ENCODE measurements around the gene MLLT3.

Gene MLLT3

GRCh38 chr9:20597862-20598261 lies 24.4 kb downstream of the MLLT3 start:
- Histone ChIP-seq H3K27me3 (ENCODE audit: low read length) (no peaks in the 10 kb centered on the region), H3K9me2 (replicated peaks; ENCODE audit: insufficient read depth, low read length) (no peaks in the 10 kb centered on the region), H3K4me3 (ENCODE audit: insufficient read depth, low read length, poor library complexity, severe bottlenecking) (no peak overlapping the region), H3K9me3 (ENCODE audit: insufficient read depth, low read length) (no peaks in the 10 kb centered on the region), H3F3A (ENCODE audit: insufficient read depth) (no peaks in the 10 kb centered on the region), H3K79me2 (ENCODE audit: insufficient read depth, low read length) (no peaks in the 10 kb centered on the region), H3K27ac (ENCODE audit: low read depth, low read length) (no peak overlapping the region), H3K4me2 (ENCODE audit: low read depth, low read length, poor library complexity, severe bottlenecking) (no peak overlapping the region), H2AFZ (ENCODE audit: low read depth, low read length, severe bottlenecking) (no peak overlapping the region), H3K36me3 (ENCODE audit: low read length) (no peaks in the 10 kb centered on the region), H4K20me1 (ENCODE audit: low read depth, low read length) (peaks cover 7% of the 10 kb centered on the region), H3K9ac (ENCODE audit: low read length) (no peak overlapping the region)
- no peak for TF ChIP-seq EZH2phosphoT487 (conservative IDR thresholded peaks at IDR 0.05; ENCODE audit: low read length)
- TF ChIP-seq, protein P1, sequence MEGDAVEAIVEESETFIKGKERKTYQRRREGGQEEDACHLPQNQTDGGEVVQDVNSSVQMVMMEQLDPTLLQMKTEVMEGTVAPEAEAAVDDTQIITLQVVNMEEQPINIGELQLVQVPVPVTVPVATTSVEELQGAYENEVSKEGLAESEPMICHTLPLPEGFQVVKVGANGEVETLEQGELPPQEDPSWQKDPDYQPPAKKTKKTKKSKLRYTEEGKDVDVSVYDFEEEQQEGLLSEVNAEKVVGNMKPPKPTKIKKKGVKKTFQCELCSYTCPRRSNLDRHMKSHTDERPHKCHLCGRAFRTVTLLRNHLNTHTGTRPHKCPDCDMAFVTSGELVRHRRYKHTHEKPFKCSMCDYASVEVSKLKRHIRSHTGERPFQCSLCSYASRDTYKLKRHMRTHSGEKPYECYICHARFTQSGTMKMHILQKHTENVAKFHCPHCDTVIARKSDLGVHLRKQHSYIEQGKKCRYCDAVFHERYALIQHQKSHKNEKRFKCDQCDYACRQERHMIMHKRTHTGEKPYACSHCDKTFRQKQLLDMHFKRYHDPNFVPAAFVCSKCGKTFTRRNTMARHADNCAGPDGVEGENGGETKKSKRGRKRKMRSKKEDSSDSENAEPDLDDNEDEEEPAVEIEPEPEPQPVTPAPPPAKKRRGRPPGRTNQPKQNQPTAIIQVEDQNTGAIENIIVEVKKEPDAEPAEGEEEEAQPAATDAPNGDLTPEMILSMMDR (IDR thresholded peaks at IDR 0.05; ENCODE audit: insufficient read depth, low read length, poor library complexity, severe bottlenecking): no peak

- no peak overlapping the region for H2AFZ ChIP-seq (ENCODE audit: low read depth, low read length, severe bottlenecking)
- H4K20me1 ChIP-seq (ENCODE audit: low read depth, low read length): peaks cover 4% of the 10 kb centered on the region
- no peaks in the 10 kb centered on the region for H3K79me2 ChIP-seq (ENCODE audit: insufficient read depth, low read length)
- H3F3A ChIP-seq (ENCODE audit: insufficient read depth): no peaks in the 10 kb centered on the region
- no peak for TF ChIP-seq EZH2phosphoT487 (conservative IDR thresholded peaks at IDR 0.05; ENCODE audit: low read length)
- TF ChIP-seq, protein P1 (IDR thresholded peaks at IDR 0.05; ENCODE audit: insufficient read depth, low read length, poor library complexity, severe bottlenecking): no peak
- no peaks in the 10 kb centered on the region for H3K9me3 ChIP-seq (ENCODE audit: insufficient read depth, low read length)
- H3K27ac ChIP-seq (ENCODE audit: low read depth, low read length): no peak overlapping the region
- H3K4me3 ChIP-seq (ENCODE audit: insufficient read depth, low read length, poor library complexity, severe bottlenecking): no peak overlapping the region
- no peak overlapping the region for H3K9ac ChIP-seq (ENCODE audit: low read length)
- H3K9me2 ChIP-seq (replicated peaks; ENCODE audit: insufficient read depth, low read length): no peaks in the 10 kb centered on the region
- no peak overlapping the region for H3K4me2 ChIP-seq (ENCODE audit: low read depth, low read length, poor library complexity, severe bottlenecking)
- no peaks in the 10 kb centered on the region for H3K36me3 ChIP-seq (ENCODE audit: low read length)
- no peaks in the 10 kb centered on the region for H3K27me3 ChIP-seq (ENCODE audit: low read length)
These were observed 27.7 kb downstream of the MLLT3 start for GRCh38 chr9:20594608-20595007.

DNA sequence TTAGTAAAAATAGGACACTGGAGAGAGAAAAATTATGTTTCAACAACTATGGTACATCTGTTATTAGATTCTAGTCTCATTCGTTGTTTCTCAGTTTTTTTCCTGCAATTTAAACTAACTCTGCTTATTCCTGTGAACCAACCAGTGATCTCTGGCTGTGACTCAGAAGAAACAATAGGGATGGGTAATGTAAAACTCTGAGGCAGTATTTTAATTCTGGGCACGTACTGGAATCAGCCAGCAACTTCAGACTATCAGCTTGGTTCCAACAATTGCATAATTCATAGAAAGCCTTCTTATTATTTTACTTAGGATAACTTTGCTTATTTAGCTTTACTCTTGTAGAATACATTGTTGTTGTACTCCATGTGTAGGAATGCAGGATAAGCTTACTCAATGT lies 28.8 kb downstream of the MLLT3 start:
- no peaks in the 10 kb centered on the region for H3F3A ChIP-seq (ENCODE audit: insufficient read depth)
- no peak overlapping the region for H2AFZ ChIP-seq (ENCODE audit: low read depth, low read length, severe bottlenecking)
- peaks cover 4% of the 10 kb centered on the region for H4K20me1 ChIP-seq (ENCODE audit: low read depth, low read length)
- H3K4me3 ChIP-seq (ENCODE audit: insufficient read depth, low read length, poor library complexity, severe bottlenecking): no peak overlapping the region
- no peak overlapping the region for H3K4me2 ChIP-seq (ENCODE audit: low read depth, low read length, poor library complexity, severe bottlenecking)
- TF ChIP-seq, protein P1 (IDR thresholded peaks at IDR 0.05; ENCODE audit: insufficient read depth, low read length, poor library complexity, severe bottlenecking): no peak
- no peak for TF ChIP-seq EZH2phosphoT487 (conservative IDR thresholded peaks at IDR 0.05; ENCODE audit: low read length)
- H3K9me3 ChIP-seq (ENCODE audit: insufficient read depth, low read length): no peaks in the 10 kb centered on the region
- H3K27ac ChIP-seq (ENCODE audit: low read depth, low read length): no peak overlapping the region
- H3K9ac ChIP-seq (ENCODE audit: low read length): no peak overlapping the region
- no peaks in the 10 kb centered on the region for H3K36me3 ChIP-seq (ENCODE audit: low read length)
- no peaks in the 10 kb centered on the region for H3K79me2 ChIP-seq (ENCODE audit: insufficient read depth, low read length)
- H3K27me3 ChIP-seq (ENCODE audit: low read length): no peaks in the 10 kb centered on the region
- no peaks in the 10 kb centered on the region for H3K9me2 ChIP-seq (replicated peaks; ENCODE audit: insufficient read depth, low read length)

Measured in SU-DHL-6 (cell line).